Psoas muscle (tissue), 8 donors: ENCODE measurements around the gene CYBA. TPM values are rescaled to one million over a fixed set of nuclear protein-coding genes. Genes with fewer than 3 reads are reported as not detected.

Experiments
- ATAC-seq, 4 donors: fragments of 200-7000 bp; cut with Tn5 transposase; one replicate each; pipeline ENCODE4 v1.9.1; 2020; ENCODE audit warnings: moderate library complexity in 3 of 4, mild to moderate bottlenecking in 2 of 4
- DNase-seq, 2 donors: peaks; one replicate each; pipeline ENCODE4 v3.0.0-alpha.2; 2020
- H3K27ac ChIP-seq: fragments of 200-600 bp; one replicate; pipeline ENCODE4 v1.8.0; 2022
- H3K27me3 ChIP-seq, 3 donors: fragments of 200-600 bp in 1 of 3; one replicate each; pipeline versions ENCODE4 v1.6.1 to v1.8.0; 2013 to 2022; ENCODE audit warnings: low read length in 2 of 3, mild to moderate bottlenecking in 2 of 3, moderate library complexity in 1 of 3; ENCODE audit not compliant: insufficient read depth in 3 of 3
- H3K36me3 ChIP-seq, 2 donors: fragments of 200-600 bp in 1 of 2; one replicate each; pipeline versions ENCODE4 v1.6.1 to v1.8.0; 2013 to 2022; ENCODE audit warnings: low read depth in 1 of 2, mild to moderate bottlenecking in 1 of 2, moderate library complexity in 1 of 2; ENCODE audit not compliant: insufficient read depth in 1 of 2
- H3K4me1 ChIP-seq: fragments of 200-600 bp; one replicate; pipeline ENCODE4 v1.8.0; 2022
- H3K4me3 ChIP-seq: fragments of 200-600 bp; one replicate; pipeline ENCODE4 v1.8.0; 2022; ENCODE audit warnings: mild to moderate bottlenecking
- H3K9me3 ChIP-seq: fragments of 200-600 bp; one replicate; pipeline ENCODE4 v1.8.0; 2022
- WGBS, 3 donors: extraction: QIAGEN DNeasy Blood & Tissue Kit; methylation state at CpG; one replicate each; pipeline versions ENCODE4 v1.1.6 to v1.1.7; 2013; 5-methylcytosine and 5-hydroxymethylcytosine counted together
- intact Hi-C, 2 donors: fragments of 100-400 bp; cut with DNase I; formaldehyde crosslinking; loops; one replicate each; pipeline versions ENCODE4 v1.11.0 to v1.14.2; 2022
- polyA plus RNA-seq, 3 donors: library from polyadenylated mRNA; stranded (reverse); fragments of 200-250 nt; gene quantifications; one replicate each; pipeline ENCODE4 v1.2.3, GENCODE V29; 2013
- total RNA-seq, 4 donors: library from RNA; stranded (reverse); fragmentation: NEBNext Ultra II Directional in 2 of 4; extraction: Animal tissue kit (Norgen Biotek cat#: 25700) in 2 of 4; gene quantifications; one replicate each; pipeline versions ENCODE4 v1.2.1 to v1.2.4, GENCODE V29; 2021 to 2023
- TF ChIP-seq, protein P1 (sequence below): fragments of 200-600 bp; IDR thresholded peaks from one replicate; pipeline ENCODE4 v1.8.0; 2022; ENCODE audit warnings: antibody characterized with exemption
- donor health status: healthy with polysubstance abuse.
- donor health status: DM: no; HTN: no; CAD: no; lungs with moderate emphysema.
- donor health status: Bipolar disorder and iron deficiency.
- donor health status: healthy.
- donor health status: DM: yes; HTN: yes; CAD: no.
- donor health status: DM: no; HTN: no; CAD: no.
- donor health status: DM: no; HTN: no; CAD: no.
- donor health status: DM: yes; HTN: yes; CAD: no.

CYBA gene
- total and polyA plus RNA-seq, 7 donors: 9.1 to 28.0 (median 19.4) TPM

DNA sequence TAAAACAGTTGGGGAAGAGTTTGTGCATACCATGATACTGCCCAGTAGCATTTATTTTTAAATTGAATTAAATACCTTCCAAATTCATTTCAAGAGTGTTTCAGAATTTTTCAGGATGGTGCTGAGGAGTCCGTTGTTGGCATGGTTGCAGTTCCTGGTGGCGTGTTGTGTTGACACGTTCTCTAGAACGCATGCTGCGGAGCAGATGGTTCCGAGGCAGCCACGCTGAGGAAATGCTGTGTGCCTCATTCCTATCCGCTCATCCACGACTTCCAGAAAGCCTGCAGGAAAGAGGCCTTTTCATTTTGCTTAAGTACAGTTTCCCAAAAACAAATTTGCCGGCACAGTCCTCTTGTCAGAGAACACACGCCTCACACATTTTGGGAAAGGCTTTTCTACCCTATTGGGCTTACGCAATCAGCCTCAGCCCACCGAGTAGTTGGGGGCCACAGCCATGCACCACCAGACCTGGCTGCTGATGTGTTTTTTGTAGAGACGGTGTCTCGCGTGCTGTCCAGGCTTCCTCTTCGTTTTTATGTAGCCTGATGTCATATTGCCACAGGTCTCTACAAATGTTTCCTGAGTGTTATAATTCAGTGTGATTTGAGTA lies 44.6 kb downstream of the CYBA start:
- Histone ChIP-seq H3K27ac (no peak overlapping the region), H3K4me3 (no peak overlapping the region), H3K36me3 (peaks cover 5 to 78% of the 10 kb centered on the region in 2 donors), H3K9me3 (no peaks in the 10 kb centered on the region), H3K27me3 (no peaks in the 10 kb centered on the region), H3K4me1 (no peaks in the 10 kb centered on the region)
- ATAC-seq: no peak
- TF ChIP-seq, protein P1, sequence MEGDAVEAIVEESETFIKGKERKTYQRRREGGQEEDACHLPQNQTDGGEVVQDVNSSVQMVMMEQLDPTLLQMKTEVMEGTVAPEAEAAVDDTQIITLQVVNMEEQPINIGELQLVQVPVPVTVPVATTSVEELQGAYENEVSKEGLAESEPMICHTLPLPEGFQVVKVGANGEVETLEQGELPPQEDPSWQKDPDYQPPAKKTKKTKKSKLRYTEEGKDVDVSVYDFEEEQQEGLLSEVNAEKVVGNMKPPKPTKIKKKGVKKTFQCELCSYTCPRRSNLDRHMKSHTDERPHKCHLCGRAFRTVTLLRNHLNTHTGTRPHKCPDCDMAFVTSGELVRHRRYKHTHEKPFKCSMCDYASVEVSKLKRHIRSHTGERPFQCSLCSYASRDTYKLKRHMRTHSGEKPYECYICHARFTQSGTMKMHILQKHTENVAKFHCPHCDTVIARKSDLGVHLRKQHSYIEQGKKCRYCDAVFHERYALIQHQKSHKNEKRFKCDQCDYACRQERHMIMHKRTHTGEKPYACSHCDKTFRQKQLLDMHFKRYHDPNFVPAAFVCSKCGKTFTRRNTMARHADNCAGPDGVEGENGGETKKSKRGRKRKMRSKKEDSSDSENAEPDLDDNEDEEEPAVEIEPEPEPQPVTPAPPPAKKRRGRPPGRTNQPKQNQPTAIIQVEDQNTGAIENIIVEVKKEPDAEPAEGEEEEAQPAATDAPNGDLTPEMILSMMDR: no peak
- 85 to 90% (median 88%) methylated on average over 17 of the region's 17 CpGs for WGBS, 3 donors
- intact Hi-C loops: no loop called here
- DNase-seq: no peak

DNA sequence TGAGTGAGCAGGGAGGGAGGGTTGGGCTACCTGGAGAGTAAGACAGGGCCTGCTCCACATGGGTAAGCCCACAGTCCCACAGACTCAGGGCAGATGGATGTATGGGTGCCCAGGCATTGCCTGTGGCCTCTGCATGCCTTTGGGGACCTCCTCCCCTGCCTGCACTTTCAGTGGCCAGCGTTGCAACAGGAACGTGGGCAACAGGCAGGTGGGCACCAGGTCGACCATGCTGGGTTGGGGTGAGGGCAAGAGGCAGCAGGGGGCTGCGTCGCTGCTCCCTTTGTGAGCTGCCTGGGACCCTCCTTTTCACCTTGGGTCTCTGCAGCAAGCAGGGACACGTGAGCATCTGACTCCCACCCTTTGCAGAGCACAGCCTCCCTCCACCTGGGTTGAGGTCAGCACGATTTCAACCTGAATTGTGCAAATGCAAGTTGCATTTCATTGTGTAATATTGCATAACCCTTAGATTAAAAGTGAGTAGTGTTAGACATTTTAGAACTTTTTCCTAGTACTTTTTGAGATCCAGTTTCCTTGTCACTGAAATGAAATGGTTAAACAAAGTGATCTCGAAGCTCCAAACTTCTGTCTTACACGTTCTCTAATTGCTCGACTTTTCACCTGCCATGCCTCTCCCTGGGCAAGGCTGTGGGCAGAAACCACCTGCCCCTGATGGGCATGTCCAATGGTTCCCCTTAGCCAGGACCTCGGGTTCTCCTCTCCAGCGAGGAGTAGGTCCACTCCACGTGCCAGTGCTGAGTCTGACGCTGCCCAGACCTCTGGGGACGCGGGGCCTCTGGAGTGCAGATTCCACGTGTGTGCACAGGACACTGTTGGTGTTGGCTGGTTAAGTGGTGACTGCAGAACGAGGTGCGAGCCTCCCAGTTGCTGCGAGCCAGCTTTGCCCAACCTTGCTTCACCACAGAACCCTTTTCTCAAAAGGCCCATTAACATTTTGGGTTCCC lies 45.4 kb downstream of the CYBA start:
- ATAC-seq: no peak
- Histone ChIP-seq H3K4me1 (no peaks in the 10 kb centered on the region), H3K36me3 (peaks cover 8 to 78% of the 10 kb centered on the region in 2 donors), H3K27me3 (no peaks in the 10 kb centered on the region), H3K9me3 (no peaks in the 10 kb centered on the region), H3K27ac (no peak overlapping the region), H3K4me3 (no peak overlapping the region)
- intact Hi-C loops: no loop called here
- TF ChIP-seq, protein P1: no peak
- no peak for DNase-seq
- WGBS, 3 donors: 71 to 80% (median 80%) methylated on average over 20 of the region's 20 CpGs

DNA sequence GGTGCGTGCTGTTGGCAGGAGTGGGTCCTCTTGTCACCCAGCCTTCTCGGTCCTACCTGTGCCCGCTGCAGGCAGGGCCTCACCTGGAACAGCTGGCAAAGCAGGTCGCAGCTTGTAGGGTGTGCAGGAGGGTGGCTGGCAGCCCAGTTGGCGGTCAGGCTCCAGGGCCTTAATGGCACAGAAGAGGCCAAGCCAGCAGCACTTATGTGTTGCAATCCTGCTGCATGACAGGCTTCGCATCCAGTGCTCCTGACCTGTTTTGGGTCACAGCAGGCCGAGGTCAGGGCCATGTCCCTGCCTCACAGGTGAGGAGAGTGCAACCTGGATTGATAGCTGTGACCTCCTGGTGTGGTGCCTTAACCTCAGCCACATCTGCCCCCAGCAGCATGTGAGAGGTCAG lies 48.8 kb downstream of the CYBA start:
- Histone ChIP-seq H3K27me3 (no peaks in the 10 kb centered on the region), H3K36me3 (peaks cover 6 to 76% of the 10 kb centered on the region in 2 donors), H3K9me3 (no peaks in the 10 kb centered on the region), H3K4me3 (no peak overlapping the region), H3K4me1 (no peaks in the 10 kb centered on the region), H3K27ac (no peak overlapping the region)
- ATAC-seq (no peak), DNase-seq (no peak)
- TF ChIP-seq, protein P1: no peak
- WGBS, 3 donors: 78 to 83% (median 79%) methylated on average over 7 of the region's 7 CpGs
- intact Hi-C loops: no loop called here

DNA sequence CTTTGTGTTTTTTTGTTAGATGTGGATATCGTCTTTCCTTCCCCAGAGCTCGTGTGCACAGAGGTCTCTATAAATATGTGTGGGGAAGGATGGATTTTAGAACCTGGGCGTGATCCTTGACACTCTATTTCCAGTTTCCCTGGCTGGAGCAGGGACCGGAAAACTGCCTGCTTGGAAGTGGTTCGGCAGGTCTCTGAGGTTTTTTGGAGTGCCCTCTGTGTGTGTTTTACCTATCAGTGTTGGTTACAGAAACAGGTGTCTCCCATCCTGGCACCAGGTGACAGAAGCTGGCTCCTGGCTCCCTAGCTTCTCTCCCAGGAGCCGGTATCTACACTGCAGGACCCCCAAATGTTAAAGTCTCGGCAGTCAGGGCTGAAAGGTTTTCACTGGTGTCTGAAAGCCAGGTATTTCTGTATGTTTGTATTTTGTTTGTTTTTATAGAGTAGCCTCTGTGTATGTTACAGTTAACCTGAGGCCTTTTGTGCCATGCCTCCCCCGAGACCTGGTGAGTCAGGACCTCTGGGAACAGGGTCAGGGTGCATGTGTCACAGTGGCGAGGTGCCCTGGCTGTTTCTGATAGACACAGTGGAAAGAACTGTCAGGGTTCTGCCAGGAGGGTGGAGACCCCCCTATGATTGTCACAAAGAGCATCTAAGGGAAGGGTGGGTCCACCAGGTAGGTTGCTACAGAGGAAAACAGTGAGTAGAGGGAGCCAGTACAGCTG lies 49.4 kb downstream of the CYBA start:
- H3K36me3 ChIP-seq: peaks cover 6 to 70% of the 10 kb centered on the region in 2 donors
- intact Hi-C loops: no loop called here
- no peak overlapping the region for H3K27ac ChIP-seq
- no peaks in the 10 kb centered on the region for H3K27me3 ChIP-seq
- ATAC-seq: no peak
- TF ChIP-seq, protein P1: no peak
- no peaks in the 10 kb centered on the region for H3K4me1 ChIP-seq
- 90 to 95% (median 90%) methylated on average over 9 of the region's 9 CpGs for WGBS, 3 donors
- H3K4me3 ChIP-seq: no peak overlapping the region
- no peaks in the 10 kb centered on the region for H3K9me3 ChIP-seq
- no peak for DNase-seq
